WERI-Rb-1 (cell line): ENCODE measurements around the gene ATP1A2.

Source experiments
- DNase-seq: peaks from one replicate; pipeline ENCODE4 v3.0.0-alpha.2; 2020
- H3K27ac ChIP-seq: fragments of 250-450 bp; sonication (Bioruptor Pico); 2 replicates; pipeline ENCODE4 v1.5.1; 2020; ENCODE audit warnings: mild to moderate bottlenecking, moderate library complexity
- H3K27me3 ChIP-seq: fragments of 250-450 bp; sonication (Bioruptor Pico); 2 replicates; pipeline ENCODE4 v1.5.1; 2021; ENCODE audit warnings: mild to moderate bottlenecking, low read depth, moderate library complexity; ENCODE audit not compliant: insufficient read depth, severe bottlenecking
- H3K36me3 ChIP-seq: fragments of 250-450 bp; sonication (Bioruptor Pico); 2 replicates; pipeline ENCODE4 v1.5.1; 2020; ENCODE audit warnings: mild to moderate bottlenecking, moderate library complexity
- H3K4me3 ChIP-seq: 2 replicates; pipeline ENCODE4 v1.5.1; 2011; ENCODE audit warnings: low read depth, mild to moderate bottlenecking, control low read depth, low read length
- H3K9me3 ChIP-seq: fragments of 250-450 bp; sonication (Bioruptor Pico); 2 replicates; pipeline ENCODE4 v1.5.1; 2021; ENCODE audit warnings: mild to moderate bottlenecking, moderate library complexity; ENCODE audit not compliant: severe bottlenecking
- CTCF ChIP-seq: IDR thresholded peaks from 2 replicates; pipeline ENCODE4 v1.5.1; 2011; ENCODE audit warnings: low read depth, mild to moderate bottlenecking, control low read depth, inconsistent platforms, low read length

The ATP1A2 gene

GRCh38 chr1:160130486-160130885 lies 14.9 kb downstream of the ATP1A2 start:
- Histone ChIP-seq H3K4me3 (no peak overlapping the region), H3K27ac (no peak overlapping the region), H3K9me3 (no peaks in the 10 kb centered on the region), H3K36me3 (no peaks in the 10 kb centered on the region), H3K27me3 (no peaks in the 10 kb centered on the region)
- no peak for TF ChIP-seq CTCF
- DNase-seq, result no peak

- DNase-seq, result no peak
- H3K36me3 ChIP-seq, result no peaks in the 10 kb centered on the region
- no peaks in the 10 kb centered on the region for H3K27me3 ChIP-seq
- TF ChIP-seq CTCF, result no peak
- no peak overlapping the region for H3K27ac ChIP-seq
- no peak overlapping the region for H3K4me3 ChIP-seq
- no peaks in the 10 kb centered on the region for H3K9me3 ChIP-seq
These were observed 15.4 kb downstream of the ATP1A2 start for GRCh38 chr1:160130939-160131338.

- no peak overlapping the region for H3K27ac ChIP-seq
- H3K4me3 ChIP-seq, result no peak overlapping the region
- TF ChIP-seq CTCF, result no peak
- DNase-seq, result no peak
- H3K27me3 ChIP-seq, result no peaks in the 10 kb centered on the region
- no peaks in the 10 kb centered on the region for H3K36me3 ChIP-seq
- H3K9me3 ChIP-seq, result no peaks in the 10 kb centered on the region
These were observed 16.4 kb downstream of the ATP1A2 start for GRCh38 chr1:160131803-160132565.

- no peak overlapping the region for H3K4me3 ChIP-seq
- H3K27ac ChIP-seq, result no peak overlapping the region
- no peaks in the 10 kb centered on the region for H3K9me3 ChIP-seq
- TF ChIP-seq CTCF, result no peak
- no peaks in the 10 kb centered on the region for H3K27me3 ChIP-seq
- no peaks in the 10 kb centered on the region for H3K36me3 ChIP-seq
- DNase-seq, result no peak
These were observed 18.6 kb downstream of the ATP1A2 start for GRCh38 chr1:160133990-160134770.

- no peak for DNase-seq
- H3K27ac ChIP-seq, result no peak overlapping the region
- no peaks in the 10 kb centered on the region for H3K27me3 ChIP-seq
- no peak for TF ChIP-seq CTCF
- H3K4me3 ChIP-seq, result no peak overlapping the region
- no peaks in the 10 kb centered on the region for H3K9me3 ChIP-seq
- H3K36me3 ChIP-seq, result no peaks in the 10 kb centered on the region
These were observed 19.4 kb downstream of the ATP1A2 start for GRCh38 chr1:160134791-160135572.
